ENCODE results near the gene EDARADD.
"Not testable (repeated sequence)": the region's sequence is repeated elsewhere in the genome, so short reads cannot be mapped to it uniquely, and the experiment has no call there.

EDARADD gene

DNA sequence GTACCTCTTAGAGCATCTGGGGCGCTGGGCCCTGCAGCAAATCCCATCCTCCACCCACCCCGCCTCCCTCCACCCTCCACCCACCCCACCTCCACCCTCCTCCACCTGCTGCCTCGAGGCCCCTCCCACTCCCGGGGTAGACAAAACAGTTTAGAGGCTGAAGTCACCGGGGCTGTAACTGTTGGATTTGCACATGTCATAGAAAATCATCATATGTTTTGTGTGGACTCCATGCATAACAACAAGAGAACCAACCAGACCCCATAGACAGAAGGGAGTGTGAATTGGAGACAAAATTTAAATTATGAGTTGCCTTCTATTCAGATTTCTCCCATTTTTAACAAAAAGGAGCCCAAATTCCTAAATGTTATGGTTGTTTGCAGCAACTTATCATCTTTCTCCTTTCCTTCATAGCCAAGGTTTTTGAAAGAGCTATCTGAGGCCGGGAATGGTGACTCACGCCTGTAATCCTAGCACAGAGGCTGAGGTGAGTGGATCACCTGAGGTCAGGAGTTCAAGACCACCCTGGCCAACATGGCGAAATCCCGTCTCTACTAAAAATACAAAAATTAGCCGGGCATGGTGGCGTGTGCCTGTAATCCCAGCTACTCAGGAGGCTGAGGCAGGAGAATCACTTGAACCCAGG is 101.5 kb downstream of the EDARADD start:
- Histone ChIP-seq H3K27me3 (peaks cover 24% of the 10 kb centered on the region), H3K9me3 (no peaks in the 10 kb centered on the region), H3K4me3 (ENCODE audit: low read depth in 1 of 2, low read length in 1 of 2) (no peak overlapping the region), H3K4me1 (ENCODE audit: control insufficient read depth in 1 of 2, insufficient read depth in 1 of 2, low read depth in 1 of 2, low read length in 1 of 2) (peaks cover 0 to 2% of the 10 kb centered on the region in 2 experiments), H3K36me3 (no peaks in the 10 kb centered on the region), H3K27ac (no peak overlapping the region)
- TF ChIP-seq, protein P1, sequence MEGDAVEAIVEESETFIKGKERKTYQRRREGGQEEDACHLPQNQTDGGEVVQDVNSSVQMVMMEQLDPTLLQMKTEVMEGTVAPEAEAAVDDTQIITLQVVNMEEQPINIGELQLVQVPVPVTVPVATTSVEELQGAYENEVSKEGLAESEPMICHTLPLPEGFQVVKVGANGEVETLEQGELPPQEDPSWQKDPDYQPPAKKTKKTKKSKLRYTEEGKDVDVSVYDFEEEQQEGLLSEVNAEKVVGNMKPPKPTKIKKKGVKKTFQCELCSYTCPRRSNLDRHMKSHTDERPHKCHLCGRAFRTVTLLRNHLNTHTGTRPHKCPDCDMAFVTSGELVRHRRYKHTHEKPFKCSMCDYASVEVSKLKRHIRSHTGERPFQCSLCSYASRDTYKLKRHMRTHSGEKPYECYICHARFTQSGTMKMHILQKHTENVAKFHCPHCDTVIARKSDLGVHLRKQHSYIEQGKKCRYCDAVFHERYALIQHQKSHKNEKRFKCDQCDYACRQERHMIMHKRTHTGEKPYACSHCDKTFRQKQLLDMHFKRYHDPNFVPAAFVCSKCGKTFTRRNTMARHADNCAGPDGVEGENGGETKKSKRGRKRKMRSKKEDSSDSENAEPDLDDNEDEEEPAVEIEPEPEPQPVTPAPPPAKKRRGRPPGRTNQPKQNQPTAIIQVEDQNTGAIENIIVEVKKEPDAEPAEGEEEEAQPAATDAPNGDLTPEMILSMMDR (IDR thresholded peaks at IDR 0.05): no peak

DNA sequence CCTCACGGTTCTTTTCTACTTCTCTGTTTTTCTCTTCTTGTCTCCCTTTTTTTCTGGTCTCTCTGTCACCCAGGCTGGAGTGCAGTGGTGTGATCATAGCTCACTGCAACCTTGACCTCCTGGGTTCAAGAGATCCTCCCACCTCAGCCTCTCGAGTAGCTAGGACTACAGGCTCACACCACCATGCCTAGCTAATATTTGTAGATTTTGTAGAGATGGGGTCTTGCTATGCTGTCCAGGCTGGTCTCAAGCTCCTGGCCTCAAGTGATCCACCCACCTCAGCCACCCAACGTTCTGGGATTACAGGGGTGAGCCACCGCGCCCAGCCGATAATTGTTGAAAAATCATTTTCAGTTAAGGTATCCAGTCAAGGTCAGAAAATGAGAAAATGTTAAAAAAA is 103.8 kb downstream of the EDARADD start:
- H3K36me3 ChIP-seq: no peaks in the 10 kb centered on the region
- H3K4me1 ChIP-seq (ENCODE audit: control insufficient read depth in 1 of 2, insufficient read depth in 1 of 2, low read depth in 1 of 2, low read length in 1 of 2): peaks cover 0 to under 1% of the 10 kb centered on the region in 2 experiments
- TF ChIP-seq, protein P1 (IDR thresholded peaks at IDR 0.05): no peak
- H3K27me3 ChIP-seq: peaks cover 3% of the 10 kb centered on the region
- H3K27ac ChIP-seq: no peak overlapping the region
- no peak overlapping the region for H3K4me3 ChIP-seq (ENCODE audit: low read depth in 1 of 2, low read length in 1 of 2)
- no peaks in the 10 kb centered on the region for H3K9me3 ChIP-seq

DNA sequence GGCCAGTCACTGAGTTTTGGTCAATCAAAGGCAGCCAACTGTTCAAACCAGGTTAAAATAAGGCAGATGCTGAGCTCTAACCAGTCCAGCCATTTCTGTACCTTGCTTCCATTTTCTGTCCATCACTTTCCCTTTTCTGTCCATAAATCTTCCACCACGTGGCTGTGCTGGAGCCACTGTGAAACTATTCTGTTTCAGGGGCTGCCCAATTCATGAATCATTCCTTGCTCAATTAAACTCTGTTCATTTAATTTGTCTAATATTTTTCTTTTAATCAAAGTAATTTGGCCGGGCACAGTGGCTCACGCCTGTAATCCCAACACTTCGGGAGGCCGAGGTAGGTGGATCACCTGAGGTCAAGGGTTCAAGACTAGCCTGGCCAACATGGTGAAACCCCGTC is 107.0 kb downstream of the EDARADD start:
- Histone ChIP-seq H3K27me3 (no peaks in the 10 kb centered on the region), H3K27ac (no peak overlapping the region), H3K9me3 (no peaks in the 10 kb centered on the region), H3K4me1 (ENCODE audit: control insufficient read depth in 1 of 2, insufficient read depth in 1 of 2, low read depth in 1 of 2, low read length in 1 of 2) (peaks cover 4 to 6% of the 10 kb centered on the region in 2 experiments), H3K36me3 (no peaks in the 10 kb centered on the region), H3K4me3 (ENCODE audit: low read depth in 1 of 2, low read length in 1 of 2) (no peak overlapping the region)
- TF ChIP-seq, protein P1 (IDR thresholded peaks at IDR 0.05): no peak

DNA sequence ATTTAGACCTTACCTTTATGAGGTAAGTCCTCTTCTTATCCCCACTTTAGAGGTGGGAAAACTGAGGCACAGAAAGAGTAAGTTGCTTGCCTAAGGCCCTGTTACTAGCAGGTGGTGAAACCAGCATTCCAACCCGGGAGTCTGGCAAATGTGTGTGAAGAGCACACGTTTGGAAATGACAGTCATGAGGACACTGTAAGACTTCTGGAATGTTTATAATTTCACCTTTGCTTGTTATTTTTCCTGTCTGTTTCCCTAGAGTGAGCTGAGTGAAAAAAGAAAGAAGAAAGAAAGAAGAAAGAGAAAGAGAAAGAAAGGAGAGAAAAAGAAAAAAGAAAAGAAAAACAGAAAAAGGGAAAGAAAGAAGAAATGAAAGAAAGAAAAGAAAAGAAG is 108.5 kb downstream of the EDARADD start:
- Histone ChIP-seq H3K36me3 (no peaks in the 10 kb centered on the region), H3K9me3 (no peaks in the 10 kb centered on the region), H3K4me1 (ENCODE audit: control insufficient read depth in 1 of 2, insufficient read depth in 1 of 2, low read depth in 1 of 2, low read length in 1 of 2) (peaks cover 4 to 6% of the 10 kb centered on the region in 2 experiments), H3K27ac (no peak overlapping the region), H3K4me3 (ENCODE audit: low read depth in 1 of 2, low read length in 1 of 2) (no peak overlapping the region), H3K27me3 (no peaks in the 10 kb centered on the region)
- TF ChIP-seq, protein P1 (IDR thresholded peaks at IDR 0.05): no peak

GRCh38 chr1:236502972-236503639 is 109.0 kb downstream of the EDARADD start:
- Histone ChIP-seq H3K9me3 (no peaks in the 10 kb centered on the region), H3K27ac (no peak overlapping the region), H3K27me3 (no peaks in the 10 kb centered on the region), H3K4me1 (ENCODE audit: control insufficient read depth in 1 of 2, insufficient read depth in 1 of 2, low read depth in 1 of 2, low read length in 1 of 2) (peaks cover 4 to 6% of the 10 kb centered on the region in 2 experiments), H3K4me3 (ENCODE audit: low read depth in 1 of 2, low read length in 1 of 2) (no peak overlapping the region), H3K36me3 (no peaks in the 10 kb centered on the region)
- TF ChIP-seq, protein P1 (IDR thresholded peaks at IDR 0.05): no peak

DNA sequence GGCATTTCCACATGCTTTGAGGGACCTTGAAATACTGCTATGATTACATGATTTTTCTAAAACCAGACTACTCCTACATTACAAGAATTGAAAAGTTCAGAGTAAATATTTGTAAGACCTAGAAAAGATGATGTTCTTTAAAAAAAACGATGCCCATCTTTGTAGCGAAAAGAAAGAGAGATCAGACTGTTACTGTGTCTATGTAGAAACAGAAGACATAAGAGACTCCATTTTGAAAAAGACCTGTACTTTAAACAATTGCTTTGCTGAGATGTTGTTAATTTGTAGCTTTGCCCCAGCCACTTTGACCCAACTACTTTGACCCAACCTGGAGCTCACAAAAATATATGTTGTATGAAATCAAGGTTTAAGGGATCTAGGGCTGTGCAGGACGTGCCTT is 110.3 kb downstream of the EDARADD start:
- H3K27me3 ChIP-seq; H3K36me3 ChIP-seq; H3K4me3 ChIP-seq (ENCODE audit: low read depth in 1 of 2, low read length in 1 of 2): not testable (repeated sequence)

More for the DNA sequence above, 110.3 kb downstream of the EDARADD start:
- H3K27ac ChIP-seq; H3K4me1 ChIP-seq (ENCODE audit: control insufficient read depth in 1 of 2, insufficient read depth in 1 of 2, low read depth in 1 of 2, low read length in 1 of 2); H3K9me3 ChIP-seq: not testable (repeated sequence)

Data from neutrophil (primary cell).